Prostate gland (tissue), 2 donors: ENCODE results near the gene RTTN. TPM values are rescaled to one million over a fixed set of nuclear protein-coding genes. Genes with fewer than 3 reads are reported as not detected.

Experiments
- DNase-seq: peaks from one replicate; pipeline ENCODE4 v3.0.0-alpha.2; 2019; ENCODE audit warnings: low spot score
- H3K27ac ChIP-seq, 2 donors: fragments of 200-600 bp; sonication (generic); 2 replicates each; pipeline ENCODE4 v1.5.1; 2017 to 2019
- H3K27me3 ChIP-seq: fragments of 200-600 bp; sonication (generic); replicated peaks from 2 replicates; pipeline ENCODE4 v1.5.1; 2019; ENCODE audit not compliant: insufficient read depth
- H3K36me3 ChIP-seq, 2 donors: fragments of 200-600 bp; sonication (generic); 1 replicate in 1 of 2; 2 replicates in 1 of 2; pipeline versions ENCODE4 v1.5.1 to v1.8.1; 2017 to 2019
- H3K4me1 ChIP-seq: fragments of 200-600 bp; sonication (generic); replicated peaks from 2 replicates; pipeline ENCODE4 v1.5.1; 2019
- H3K4me3 ChIP-seq, 2 donors: fragments of 200-600 bp; sonication (generic); 2 replicates each; pipeline ENCODE4 v1.5.1; 2017 to 2019
- H3K9me3 ChIP-seq: fragments of 200-600 bp; sonication (generic); 2 replicates; pipeline ENCODE4 v1.5.1; 2017
- POLR2A ChIP-seq: fragments of 450-650 bp; IDR thresholded peaks from one replicate; pipeline ENCODE4 v1.6.1; 2016; ENCODE audit warnings: antibody characterized with exemption, mild to moderate bottlenecking
- POLR2AphosphoS5 ChIP-seq: sonication (generic); formaldehyde crosslinking; IDR thresholded peaks from one replicate; pipeline ENCODE4 v1.6.1; 2017; ENCODE audit warnings: antibody characterized with exemption
- WGBS: methylation state at CpG from one replicate; pipeline ENCODE4 v1.1.5; 2018; 5-methylcytosine and 5-hydroxymethylcytosine counted together
- intact Hi-C: fragments of 100-400 bp; cut with DNase I; formaldehyde crosslinking; loops from one replicate; pipeline ENCODE4 v1.14.2; 2022
- total RNA-seq, 2 donors: library from RNA; depleted of rRNA; stranded (reverse); fragments of >200 nt; gene quantifications; one replicate each; pipeline ENCODE4 v1.1.0, GENCODE V29; 2016
- TF ChIP-seq, protein P1 (sequence below), 4 experiments: fragments of 200-600 bp in 2 of 4; fragments of 450-650 bp in 2 of 4; sonication (generic) in 2 of 4; IDR thresholded peaks; 1 replicate in 3 of 4; 2 replicates in 1 of 4; pipeline ENCODE4 v1.5.1; 2016 to 2019; ENCODE audit warnings: antibody characterized with exemption in 4 of 4, mild to moderate bottlenecking in 2 of 4, moderate library complexity in 2 of 4

RTTN gene
- total RNA-seq, 2 donors from 2014 or later, result 8.4 to 21.5 TPM

DNA sequence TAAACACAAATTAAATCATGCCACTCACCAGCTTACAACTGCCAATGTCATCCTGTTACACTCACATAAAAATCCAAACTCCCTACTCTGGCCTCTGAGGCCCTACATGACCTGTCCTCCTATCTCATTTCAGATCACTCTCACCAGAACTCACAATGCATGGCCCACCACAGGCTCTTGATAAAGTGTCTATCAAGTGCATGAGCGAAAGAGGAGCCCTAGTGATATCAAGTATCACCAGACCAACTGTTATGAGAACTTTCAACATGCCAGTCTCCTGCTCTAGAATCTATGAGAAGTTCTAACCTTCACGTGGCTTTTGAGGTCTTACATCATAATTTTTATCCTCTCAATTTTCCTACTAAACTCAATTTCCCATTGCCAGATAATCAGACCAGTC, 181.4 kb downstream of the RTTN start:
- DNase-seq, result no peak
- Histone ChIP-seq H3K27ac (no peak overlapping the region), H3K4me3 (no peak overlapping the region), H3K4me1 (no peaks in the 10 kb centered on the region), H3K36me3 (no peaks in the 10 kb centered on the region), H3K27me3 (no peaks in the 10 kb centered on the region), H3K9me3 (no peaks in the 10 kb centered on the region)
- intact Hi-C loops, result no loop called here
- WGBS, result 92% methylated on average over 2 of the region's 2 CpGs
- TF ChIP-seq POLR2A (no peak), POLR2AphosphoS5 (no peak)
- TF ChIP-seq, protein P1, sequence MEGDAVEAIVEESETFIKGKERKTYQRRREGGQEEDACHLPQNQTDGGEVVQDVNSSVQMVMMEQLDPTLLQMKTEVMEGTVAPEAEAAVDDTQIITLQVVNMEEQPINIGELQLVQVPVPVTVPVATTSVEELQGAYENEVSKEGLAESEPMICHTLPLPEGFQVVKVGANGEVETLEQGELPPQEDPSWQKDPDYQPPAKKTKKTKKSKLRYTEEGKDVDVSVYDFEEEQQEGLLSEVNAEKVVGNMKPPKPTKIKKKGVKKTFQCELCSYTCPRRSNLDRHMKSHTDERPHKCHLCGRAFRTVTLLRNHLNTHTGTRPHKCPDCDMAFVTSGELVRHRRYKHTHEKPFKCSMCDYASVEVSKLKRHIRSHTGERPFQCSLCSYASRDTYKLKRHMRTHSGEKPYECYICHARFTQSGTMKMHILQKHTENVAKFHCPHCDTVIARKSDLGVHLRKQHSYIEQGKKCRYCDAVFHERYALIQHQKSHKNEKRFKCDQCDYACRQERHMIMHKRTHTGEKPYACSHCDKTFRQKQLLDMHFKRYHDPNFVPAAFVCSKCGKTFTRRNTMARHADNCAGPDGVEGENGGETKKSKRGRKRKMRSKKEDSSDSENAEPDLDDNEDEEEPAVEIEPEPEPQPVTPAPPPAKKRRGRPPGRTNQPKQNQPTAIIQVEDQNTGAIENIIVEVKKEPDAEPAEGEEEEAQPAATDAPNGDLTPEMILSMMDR (IDR thresholded peaks at IDR 0.05), result no peak

DNA sequence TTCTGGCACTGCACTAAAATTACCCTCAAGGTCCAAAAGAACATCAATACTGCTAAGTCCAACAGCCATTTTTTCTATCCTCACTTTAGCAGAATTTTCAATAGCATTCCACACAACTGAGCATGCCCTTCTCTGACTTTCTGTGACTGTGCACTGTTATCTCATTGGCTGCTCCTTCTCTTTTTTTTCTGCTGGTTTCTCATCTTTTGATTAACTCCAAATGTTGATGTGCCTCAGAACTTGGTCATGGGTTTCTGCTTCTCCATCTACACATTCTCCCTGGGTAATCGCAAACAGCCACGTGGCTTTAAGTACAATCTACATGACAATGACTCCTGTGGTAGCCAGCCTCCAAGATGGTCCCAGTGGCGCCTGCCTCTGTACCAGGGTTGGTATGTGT, 182.9 kb downstream of the RTTN start:
- no peak overlapping the region for H3K27ac ChIP-seq
- no peaks in the 10 kb centered on the region for H3K4me1 ChIP-seq
- DNase-seq, result no peak
- 100% methylated on average over 3 of the region's 3 CpGs for WGBS
- H3K27me3 ChIP-seq, result no peaks in the 10 kb centered on the region
- H3K4me3 ChIP-seq, result no peak overlapping the region
- H3K36me3 ChIP-seq, result no peaks in the 10 kb centered on the region
- H3K9me3 ChIP-seq, result no peaks in the 10 kb centered on the region
- TF ChIP-seq, protein P1 (IDR thresholded peaks at IDR 0.05), result no peak
- TF ChIP-seq POLR2A, result no peak
- intact Hi-C loops, result no loop called here

DNA sequence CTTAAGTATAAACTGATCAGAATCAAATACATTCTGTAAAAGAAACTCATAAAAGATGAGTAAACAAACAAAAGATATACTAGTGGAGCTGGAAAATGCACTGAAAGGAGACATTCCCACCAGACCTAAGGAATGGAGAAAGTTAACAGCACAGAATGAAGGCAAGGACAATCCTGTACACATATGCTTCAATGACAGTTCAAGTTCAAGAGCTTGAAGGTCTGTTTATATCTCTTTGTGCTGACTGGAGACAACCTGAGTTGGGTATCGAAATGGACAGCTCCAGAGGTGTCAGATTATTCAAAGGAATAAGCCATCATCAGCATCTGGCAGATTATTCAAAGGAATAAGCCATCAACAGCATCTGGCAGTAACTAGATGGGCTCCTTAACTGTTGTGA, 184.0 kb downstream of the RTTN start:
- no peak for TF ChIP-seq POLR2A
- TF ChIP-seq POLR2AphosphoS5, result no peak
- TF ChIP-seq, protein P1 (IDR thresholded peaks at IDR 0.05), result no peak
- H3K27ac ChIP-seq, result no peak overlapping the region
- H3K27me3 ChIP-seq, result no peaks in the 10 kb centered on the region
- 100% methylated on average over 1 of the region's 1 CpG for WGBS
- intact Hi-C loops, result no loop called here
- no peak for DNase-seq
- H3K36me3 ChIP-seq, result no peaks in the 10 kb centered on the region
- no peaks in the 10 kb centered on the region for H3K4me1 ChIP-seq
- H3K4me3 ChIP-seq, result no peak overlapping the region
- H3K9me3 ChIP-seq, result no peaks in the 10 kb centered on the region

DNA sequence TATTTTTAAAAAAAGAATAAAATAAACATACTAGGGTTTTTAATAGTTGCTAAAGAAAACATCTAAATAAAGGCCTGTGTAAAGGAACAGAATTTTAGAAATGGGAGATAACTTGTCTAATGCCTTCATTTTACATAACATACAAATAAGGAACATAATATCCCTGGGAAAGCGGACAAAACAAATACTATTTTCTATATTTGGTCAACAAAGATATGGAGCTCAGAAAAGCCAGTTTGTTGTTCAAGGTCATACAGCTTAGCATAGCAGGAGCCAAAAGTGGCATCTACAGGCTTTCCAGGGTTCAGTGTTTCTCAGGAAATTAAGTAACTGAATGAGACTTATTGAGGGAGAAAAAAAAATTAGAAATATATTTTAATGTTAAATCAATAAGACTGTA, 184.4 kb downstream of the RTTN start:
- no peaks in the 10 kb centered on the region for H3K9me3 ChIP-seq
- H3K4me1 ChIP-seq, result no peaks in the 10 kb centered on the region
- intact Hi-C loops, result no loop called here
- no peaks in the 10 kb centered on the region for H3K36me3 ChIP-seq
- no peak overlapping the region for H3K4me3 ChIP-seq
- no peak for DNase-seq
- H3K27me3 ChIP-seq, result no peaks in the 10 kb centered on the region
- H3K27ac ChIP-seq, result no peak overlapping the region
- TF ChIP-seq POLR2AphosphoS5 (no peak), POLR2A (no peak)
- TF ChIP-seq, protein P1 (IDR thresholded peaks at IDR 0.05), result no peak
- 89% methylated on average over 1 of the region's 1 CpG for WGBS

DNA sequence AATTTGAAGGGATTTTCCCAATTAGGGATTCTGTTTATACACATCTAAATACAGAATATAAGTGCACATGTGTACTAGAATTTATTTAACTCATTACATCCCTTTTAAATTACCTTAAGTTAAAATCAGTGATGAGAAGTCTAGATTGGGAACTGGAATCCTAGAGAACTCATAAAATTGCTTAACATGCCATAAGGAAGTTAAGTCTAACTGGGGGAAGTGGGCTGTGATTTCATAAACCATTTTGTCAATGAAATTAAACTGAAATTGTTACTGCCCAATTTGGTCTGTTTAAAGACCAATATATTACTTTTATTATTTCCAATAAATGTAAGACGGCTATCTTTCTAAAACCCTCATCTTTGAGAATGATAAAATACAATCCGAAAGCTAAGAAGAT, 185.5 kb downstream of the RTTN start:
- no peak for DNase-seq
- Histone ChIP-seq H3K36me3 (no peaks in the 10 kb centered on the region), H3K27me3 (no peaks in the 10 kb centered on the region), H3K27ac (no peak overlapping the region), H3K4me1 (no peaks in the 10 kb centered on the region), H3K9me3 (no peaks in the 10 kb centered on the region), H3K4me3 (no peak overlapping the region)
- intact Hi-C loops, result no loop called here
- WGBS, result 73% methylated on average over 2 of the region's 2 CpGs
- TF ChIP-seq, protein P1 (IDR thresholded peaks at IDR 0.05), result no peak
- no peak for TF ChIP-seq POLR2A
- TF ChIP-seq POLR2AphosphoS5, result no peak
